GM23338 (cell line): Measurements from ENCODE around the gene CCL23. TPM values are rescaled to one million over a fixed set of nuclear protein-coding genes. Genes with fewer than 3 reads are reported as not detected.

Experiments used
- ATAC-seq: fragments of 200-7000 bp; cut with Tn5 transposase; 3 replicates; pipeline ENCODE4 v1.9.1; 2020
- DNase-seq: peaks from one replicate; pipeline ENCODE4 v3.0.0-alpha.2; 2015; ENCODE audit warnings: low spot score
- H2AFZ ChIP-seq: fragments of 200-600 bp; sonication (generic); 2 replicates; pipeline ENCODE4 v1.8.0; 2016; ENCODE audit warnings: antibody characterized with exemption, mild to moderate bottlenecking, moderate library complexity
- H3F3A ChIP-seq: fragments of 200-600 bp; sonication (generic); replicated peaks from 2 replicates; pipeline ENCODE4 v1.8.0; 2017; ENCODE audit warnings: antibody characterized with exemption, mixed run types, low read depth
- H3K27ac ChIP-seq: fragments of 200-600 bp; sonication (generic); 2 replicates; pipeline ENCODE4 v1.6.1; 2016; ENCODE audit warnings: low read depth
- H3K27me3 ChIP-seq: fragments of 200-600 bp; sonication (generic); 2 replicates; pipeline ENCODE4 v1.8.0; 2016; ENCODE audit warnings: mild to moderate bottlenecking, mixed run types, moderate library complexity; ENCODE audit not compliant: insufficient read depth
- H3K36me3 ChIP-seq: fragments of 200-600 bp; sonication (generic); 2 replicates; pipeline ENCODE4 v1.8.0; 2016; ENCODE audit warnings: mild to moderate bottlenecking; ENCODE audit not compliant: insufficient read depth
- H3K4me1 ChIP-seq: fragments of 200-600 bp; sonication (generic); 2 replicates; pipeline ENCODE4 v1.8.0; 2016; ENCODE audit warnings: mild to moderate bottlenecking, moderate library complexity; ENCODE audit not compliant: insufficient read depth
- H3K4me2 ChIP-seq: fragments of 200-600 bp; sonication (generic); 2 replicates; pipeline ENCODE4 v1.7.1; 2017; ENCODE audit warnings: mixed run types
- H3K4me3 ChIP-seq: fragments of 200-600 bp; sonication (generic); 2 replicates; pipeline ENCODE4 v1.6.1; 2016; ENCODE audit warnings: mixed run types
- H3K79me2 ChIP-seq: fragments of 200-600 bp; sonication (generic); replicated peaks from 2 replicates; pipeline ENCODE4 v1.8.0; 2017; ENCODE audit warnings: mild to moderate bottlenecking; ENCODE audit not compliant: insufficient read depth
- H3K9me2 ChIP-seq: fragments of 200-600 bp; sonication (generic); 2 replicates; pipeline ENCODE4 v1.8.0; 2017; ENCODE audit not compliant: insufficient read depth
- H4K20me1 ChIP-seq: fragments of 200-600 bp; sonication (generic); replicated peaks from 2 replicates; pipeline ENCODE4 v1.8.0; 2017; ENCODE audit warnings: mild to moderate bottlenecking; ENCODE audit not compliant: insufficient read depth
- H3K27ac Mint-ChIP-seq: 2 replicates; pipeline ENCODE4 v1.8.0; 2020; ENCODE audit warnings: inconsistent platforms, mild to moderate bottlenecking, moderate library complexity, mixed read lengths
- H3K27me3 Mint-ChIP-seq: 3 replicates; pipeline ENCODE4 v1.8.0; 2022; ENCODE audit warnings: low read depth, mild to moderate bottlenecking, moderate library complexity, mixed read lengths, inconsistent platforms; ENCODE audit not compliant: insufficient read depth, poor library complexity
- H3K36me3 Mint-ChIP-seq: 3 replicates; pipeline ENCODE4 v1.8.0; 2021; ENCODE audit warnings: low read depth, mild to moderate bottlenecking, inconsistent platforms, moderate library complexity, mixed read lengths
- H3K4me1 Mint-ChIP-seq: 3 replicates; pipeline ENCODE4 v1.8.0; 2020; ENCODE audit warnings: mild to moderate bottlenecking, inconsistent platforms, mixed read lengths
- H3K4me3 Mint-ChIP-seq: 3 replicates; pipeline ENCODE4 v1.8.0; 2021; ENCODE audit warnings: moderate library complexity, mild to moderate bottlenecking, inconsistent platforms, mixed read lengths
- H3K9me3 Mint-ChIP-seq: 3 replicates; pipeline ENCODE4 v1.8.0; 2020; ENCODE audit warnings: moderate library complexity, mild to moderate bottlenecking, inconsistent platforms, mixed read lengths
- CREB1 ChIP-seq: fragments of 250-450 bp; sonication (Bioruptor Pico); IDR thresholded peaks from 2 replicates; pipeline ENCODE4 v1.5.0; 2020; ENCODE audit warnings: low read depth, mild to moderate bottlenecking, moderate library complexity
- EZH2 ChIP-seq: fragments of 200-600 bp; sonication (generic); IDR thresholded peaks from one replicate; pipeline ENCODE4 v1.8.0; 2017; ENCODE audit warnings: antibody characterized with exemption, mild to moderate bottlenecking, low read depth; ENCODE audit not compliant: unreplicated experiment
- EZH2phosphoT487 ChIP-seq: fragments of 200-600 bp; sonication (generic); IDR thresholded peaks from one replicate; pipeline ENCODE4 v1.8.1; 2018; ENCODE audit warnings: antibody characterized with exemption; ENCODE audit not compliant: unreplicated experiment
- JUNB ChIP-seq: IDR thresholded peaks from one replicate; pipeline ENCODE4 v1.6.1; 2016; ENCODE audit warnings: antibody characterized with exemption; ENCODE audit not compliant: unreplicated experiment
- NANOG ChIP-seq: IDR thresholded peaks from 2 replicates; pipeline ENCODE4 v1.6.1; 2016; ENCODE audit warnings: antibody characterized with exemption, borderline replicate concordance
- POLR2AphosphoS5 ChIP-seq: IDR thresholded peaks from 2 replicates; pipeline ENCODE4 v1.6.1; 2016; ENCODE audit warnings: antibody characterized with exemption, low read depth
- REST ChIP-seq: IDR thresholded peaks from one replicate; pipeline ENCODE4 v1.6.1; 2018; ENCODE audit warnings: antibody characterized with exemption; ENCODE audit not compliant: unreplicated experiment
- STAT1 ChIP-seq: IDR thresholded peaks from one replicate; pipeline ENCODE4 v1.6.1; 2016; ENCODE audit warnings: antibody characterized with exemption; ENCODE audit not compliant: unreplicated experiment
- ZNF114 ChIP-seq: fragments of 250-450 bp; sonication (Bioruptor Pico); IDR thresholded peaks from 2 replicates; pipeline ENCODE4 v1.5.0; 2020; ENCODE audit warnings: mild to moderate bottlenecking, moderate library complexity
- ZNF331 ChIP-seq: fragments of 250-450 bp; sonication (Bioruptor Pico); IDR thresholded peaks from 2 replicates; pipeline ENCODE4 v1.5.0; 2020; ENCODE audit warnings: low read depth, mild to moderate bottlenecking, moderate library complexity
- ZNF462 ChIP-seq: fragments of 250-450 bp; sonication (Bioruptor Pico); IDR thresholded peaks from 2 replicates; pipeline ENCODE4 v1.5.0; 2020; ENCODE audit warnings: mild to moderate bottlenecking, moderate library complexity
- polyA plus RNA-seq: library from polyadenylated mRNA; unstranded; fragments of >200 nt; fragmentation: Nextera tagmentation; extraction: Ambion mirVana; gene quantifications from 2 replicates; pipeline ENCODE4 v1.2.1, GENCODE V29; 2016
- total RNA-seq: library from RNA; depleted of rRNA; stranded (reverse); fragments of >200 nt; shearing (Covaris generic); gene quantifications from 2 replicates; pipeline ENCODE4 v1.2.3, GENCODE V29; 2014
- TF ChIP-seq, protein P1 (sequence below): IDR thresholded peaks from 2 replicates; pipeline ENCODE4 v1.6.1; 2016; ENCODE audit warnings: antibody characterized with exemption

CCL23 gene
- total and polyA plus RNA-seq, 2 experiments from 2014 or later = not detected

GRCh38 chr17:35986643-35987042, 31.1 kb downstream of the CCL23 start, which contains the start of gene CCL14:
Gene CCL14, minus strand, starts transcription at chr17:35986729. Its CDS starts 80 bp downstream, at chr17:35986649.
- no peak within 1 kb of the TSS for H3K4me2 ChIP-seq
- no peak for ATAC-seq
- H3K9me2 ChIP-seq = no peaks in the 10 kb centered on the region; the same call in 1 of the 2 replicates
- H3K79me2 ChIP-seq = no peaks in the 10 kb centered on the region
- no peak within 1 kb of the TSS for H3K4me3 ChIP-seq
- H3K4me1 Mint-ChIP-seq = no peaks in the 10 kb centered on the region
- H3K36me3 ChIP-seq = no peaks in the 10 kb centered on the region
- DNase-seq = no peak
- H3K27me3 Mint-ChIP-seq = peaks cover 3% of the 10 kb centered on the region
- H3F3A ChIP-seq = no peaks in the 10 kb centered on the region
- H3K9me3 Mint-ChIP-seq = no peaks in the 10 kb centered on the region
- H3K27ac ChIP-seq = no peak within 1 kb of the TSS
- no peaks in the 10 kb centered on the region for H4K20me1 ChIP-seq
- no peak within 1 kb of the TSS for H3K4me3 Mint-ChIP-seq
- H2AFZ ChIP-seq = no peak within 1 kb of the TSS
- TF ChIP-seq JUNB = no peak
- TF ChIP-seq POLR2AphosphoS5 = no peak
- no peak for TF ChIP-seq NANOG
- TF ChIP-seq EZH2phosphoT487 = no peak
- no peak for TF ChIP-seq REST
- no peak for TF ChIP-seq ZNF331 (CRISPR knock-in tag)
- TF ChIP-seq STAT1 = no peak
- TF ChIP-seq CREB1 = no peak
- no peak for TF ChIP-seq EZH2
- TF ChIP-seq, protein P1, sequence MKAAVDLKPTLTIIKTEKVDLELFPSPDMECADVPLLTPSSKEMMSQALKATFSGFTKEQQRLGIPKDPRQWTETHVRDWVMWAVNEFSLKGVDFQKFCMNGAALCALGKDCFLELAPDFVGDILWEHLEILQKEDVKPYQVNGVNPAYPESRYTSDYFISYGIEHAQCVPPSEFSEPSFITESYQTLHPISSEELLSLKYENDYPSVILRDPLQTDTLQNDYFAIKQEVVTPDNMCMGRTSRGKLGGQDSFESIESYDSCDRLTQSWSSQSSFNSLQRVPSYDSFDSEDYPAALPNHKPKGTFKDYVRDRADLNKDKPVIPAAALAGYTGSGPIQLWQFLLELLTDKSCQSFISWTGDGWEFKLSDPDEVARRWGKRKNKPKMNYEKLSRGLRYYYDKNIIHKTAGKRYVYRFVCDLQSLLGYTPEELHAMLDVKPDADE = no peak
- no peak for TF ChIP-seq ZNF114 (CRISPR knock-in tag)
- H3K36me3 Mint-ChIP-seq = no peaks in the 10 kb centered on the region
- H3K27me3 ChIP-seq = no peaks in the 10 kb centered on the region
- H3K4me1 ChIP-seq = no peaks in the 10 kb centered on the region
- H3K27ac Mint-ChIP-seq = no peak within 1 kb of the TSS

GRCh38 chr17:35984140-35984539, 33.6 kb downstream of the CCL23 start:
- H3K4me3 Mint-ChIP-seq = no peak overlapping the region
- no peaks in the 10 kb centered on the region for H3K4me1 ChIP-seq
- no peaks in the 10 kb centered on the region for H3F3A ChIP-seq
- H3K4me2 ChIP-seq = no peak overlapping the region
- no peak overlapping the region for H2AFZ ChIP-seq
- no peak overlapping the region for H3K27ac ChIP-seq
- no peak overlapping the region for H3K4me3 ChIP-seq
- no peaks in the 10 kb centered on the region for H3K9me3 Mint-ChIP-seq
- DNase-seq = no peak
- no peaks in the 10 kb centered on the region for H4K20me1 ChIP-seq
- no peaks in the 10 kb centered on the region for H3K79me2 ChIP-seq
- peaks cover 6% of the 10 kb centered on the region for H3K27me3 Mint-ChIP-seq
- H3K36me3 ChIP-seq = no peaks in the 10 kb centered on the region
- no peak for ATAC-seq
- H3K27ac Mint-ChIP-seq = no peak overlapping the region
- H3K27me3 ChIP-seq = no peaks in the 10 kb centered on the region
- no peaks in the 10 kb centered on the region for H3K4me1 Mint-ChIP-seq
- peaks cover 7% of the 10 kb centered on the region; the same call in 1 of the 2 replicates for H3K9me2 ChIP-seq
- no peaks in the 10 kb centered on the region for H3K36me3 Mint-ChIP-seq
- TF ChIP-seq STAT1 = no peak
- TF ChIP-seq ZNF462 = no peak
